Stimulated activated effector memory CD8-positive, alpha-beta T cell treated with anti-CD3 and anti-CD28 coated beads, Interleukin-12 subunit alpha, Interleukin-12 subunit beta, amount 100 ng/mL, for 72 hours (primary cell): ENCODE results near the gene ABLIM2.

Source experiments
- ATAC-seq: fragments of 150-1000 bp; cut with Tn5 transposase; 2 replicates; pipeline ENCODE4 v1.10.0; 2021
- DNase-seq, 2 donors: peaks; one replicate each; pipeline ENCODE4 v3.0.0; 2021 to 2022; ENCODE audit warnings: low spot score in 2 of 2
- H3K27ac Mint-ChIP-seq: one replicate; pipeline ENCODE4 v1.8.0; 2022; ENCODE audit warnings: mild to moderate bottlenecking, mixed read lengths
- H3K36me3 Mint-ChIP-seq: one replicate; pipeline ENCODE4 v1.8.0; 2022; ENCODE audit warnings: mild to moderate bottlenecking, mixed read lengths
- H3K4me1 Mint-ChIP-seq: one replicate; pipeline ENCODE4 v1.8.0; 2022; ENCODE audit warnings: mixed read lengths
- H3K4me3 Mint-ChIP-seq: one replicate; pipeline ENCODE4 v1.8.0; 2022; ENCODE audit warnings: mild to moderate bottlenecking, mixed read lengths
- H3K9me3 Mint-ChIP-seq: one replicate; pipeline ENCODE4 v1.8.0; 2022; ENCODE audit warnings: mixed read lengths

The ABLIM2 gene

DNA sequence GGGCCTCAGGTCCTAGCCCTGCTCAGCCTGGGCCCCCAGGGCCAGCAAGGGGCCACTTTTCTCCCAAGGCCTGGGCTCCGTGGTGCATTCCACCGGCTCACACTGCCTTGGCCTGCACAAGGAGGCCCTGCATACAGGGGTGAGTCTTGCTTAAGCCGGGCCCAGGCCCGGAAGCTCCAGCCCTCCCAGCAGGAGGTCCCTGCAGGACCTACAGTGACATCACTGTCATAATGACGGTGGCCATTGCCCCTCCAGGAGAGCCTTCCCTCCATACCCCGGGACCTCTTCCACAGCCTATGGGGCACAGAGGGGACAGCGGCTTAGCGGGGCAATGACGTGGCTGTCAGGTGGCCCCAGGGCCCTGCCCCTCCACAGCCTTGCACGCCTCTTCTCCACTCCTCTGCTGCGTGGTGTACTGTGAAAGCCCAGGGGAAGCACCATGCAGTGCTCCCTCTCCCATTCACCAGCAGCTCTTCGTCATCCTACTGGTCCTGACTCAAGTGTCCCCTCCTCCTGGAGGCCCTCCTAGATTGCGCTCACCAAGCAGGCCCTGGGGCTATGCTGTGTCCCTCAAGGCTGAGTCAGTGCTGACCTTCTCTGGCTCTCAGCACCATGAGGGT is 186.6 kb downstream of the ABLIM2 start:
- H3K9me3 Mint-ChIP-seq, result no peaks in the 10 kb centered on the region
- H3K36me3 Mint-ChIP-seq, result peaks cover 51% of the 10 kb centered on the region
- peak; percentile 20 for ATAC-seq
- peak overlapping the region; percentile 98 for H3K4me3 Mint-ChIP-seq
- peaks cover 84% of the 10 kb centered on the region for H3K4me1 Mint-ChIP-seq
- DNase-seq, result no peak
- peak overlapping the region; percentile 98 for H3K27ac Mint-ChIP-seq

DNA sequence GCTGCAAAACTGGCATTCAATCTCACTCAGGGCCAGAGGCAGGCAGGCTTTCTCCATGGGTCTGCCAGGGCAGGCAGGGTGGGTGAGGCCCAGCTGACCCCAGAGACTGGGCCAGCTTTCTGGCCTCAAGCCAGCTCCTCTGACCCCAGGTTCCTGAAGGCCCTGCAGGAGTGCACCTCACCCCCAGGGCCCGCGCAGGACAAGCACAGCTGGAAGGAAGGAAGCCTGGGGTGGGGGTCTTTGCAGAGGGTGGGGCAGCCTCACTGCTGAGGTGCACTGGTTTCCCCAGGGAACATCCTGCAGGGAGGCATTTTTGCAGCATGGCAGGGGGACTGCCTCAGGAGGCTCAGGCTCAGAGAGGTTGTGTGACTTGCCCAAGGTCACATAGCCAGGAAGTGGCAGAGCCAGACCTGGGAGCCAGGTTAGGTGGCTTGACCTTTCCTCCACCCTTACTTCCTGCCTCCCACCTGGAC is 187.4 kb downstream of the ABLIM2 start:
- H3K4me1 Mint-ChIP-seq, result peaks cover 87% of the 10 kb centered on the region
- H3K36me3 Mint-ChIP-seq, result peaks cover 51% of the 10 kb centered on the region
- H3K4me3 Mint-ChIP-seq, result peak overlapping the region; percentile 98
- H3K9me3 Mint-ChIP-seq, result no peaks in the 10 kb centered on the region
- ATAC-seq (no peak), DNase-seq (no peak)
- peak overlapping the region; percentile 98 for H3K27ac Mint-ChIP-seq

- Mint-ChIP-seq H3K9me3 (no peaks in the 10 kb centered on the region), H3K4me3 (peak overlapping the region; percentile 98), H3K4me1 (peaks cover 88% of the 10 kb centered on the region), H3K27ac (peak overlapping the region; percentile 98), H3K36me3 (peaks cover 51% of the 10 kb centered on the region)
- no peak for ATAC-seq
- DNase-seq, result no peak
Observed at GRCh38 chr4:7970361-7970946, 188.2 kb downstream of the ABLIM2 start.

GRCh38 chr4:7968262-7968896 is 190.2 kb downstream of the ABLIM2 start:
- peak overlapping the region; percentile 98 for H3K4me3 Mint-ChIP-seq
- H3K4me1 Mint-ChIP-seq, result peaks cover 88% of the 10 kb centered on the region
- H3K9me3 Mint-ChIP-seq, result no peaks in the 10 kb centered on the region
- peak overlapping the region; percentile 98 for H3K27ac Mint-ChIP-seq
- ATAC-seq (no peak), DNase-seq (no peak)
- H3K36me3 Mint-ChIP-seq, result peaks cover 39% of the 10 kb centered on the region

DNA sequence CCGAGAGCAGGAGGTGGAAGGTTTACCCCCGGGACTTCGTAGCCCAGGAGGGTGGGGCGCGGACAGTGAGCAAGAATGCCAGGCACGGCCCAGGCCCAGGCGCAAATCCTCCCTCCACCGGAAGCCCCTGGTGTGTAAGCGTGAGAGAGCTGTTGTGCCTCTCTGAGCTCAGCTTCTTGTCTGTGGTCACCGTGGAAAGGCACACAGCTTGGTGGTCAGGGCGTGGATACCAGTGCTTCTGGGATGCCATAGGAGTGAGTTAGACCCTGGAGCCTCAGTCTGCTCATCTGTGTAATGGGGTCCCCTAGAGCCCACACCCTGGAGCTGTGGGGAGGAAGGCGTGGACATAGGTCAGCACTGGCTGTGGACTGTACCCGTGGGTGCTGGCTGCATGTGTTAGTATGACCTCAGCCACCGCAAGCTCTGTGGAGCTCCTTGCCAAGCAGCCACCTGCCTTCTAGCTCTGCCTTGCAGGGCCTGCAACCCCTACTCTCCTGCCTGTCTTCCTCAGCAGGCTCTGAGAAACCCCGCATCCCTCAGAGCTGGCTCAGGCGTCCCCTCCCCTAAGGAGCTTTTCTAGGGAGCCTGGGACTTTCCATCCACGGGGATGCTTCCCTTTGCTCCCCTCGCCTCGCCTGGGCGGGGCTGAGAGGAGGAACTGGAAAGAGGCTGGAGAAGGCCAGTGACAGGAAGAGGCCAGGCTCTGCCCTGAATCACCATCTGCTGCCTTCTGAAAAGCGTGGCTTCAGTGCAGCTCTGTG is 190.9 kb downstream of the ABLIM2 start:
- peak overlapping the region; percentile 98 for H3K4me3 Mint-ChIP-seq
- no peaks in the 10 kb centered on the region for H3K9me3 Mint-ChIP-seq
- ATAC-seq (peak; percentile 6), DNase-seq (peak in 1 of 2 donors; percentile 67)
- peaks cover 32% of the 10 kb centered on the region for H3K36me3 Mint-ChIP-seq
- H3K27ac Mint-ChIP-seq, result peak overlapping the region; percentile 98
- H3K4me1 Mint-ChIP-seq, result peaks cover 88% of the 10 kb centered on the region

GRCh38 chr4:7967063-7967440 is 191.6 kb downstream of the ABLIM2 start:
- peak overlapping the region; percentile 98 for H3K4me3 Mint-ChIP-seq
- H3K9me3 Mint-ChIP-seq, result no peaks in the 10 kb centered on the region
- DNase-seq (no peak), ATAC-seq (no peak)
- H3K4me1 Mint-ChIP-seq, result peaks cover 86% of the 10 kb centered on the region
- H3K36me3 Mint-ChIP-seq, result peaks cover 25% of the 10 kb centered on the region
- peak overlapping the region; percentile 98 for H3K27ac Mint-ChIP-seq

GRCh38 chr4:7966281-7967062 is 192.1 kb downstream of the ABLIM2 start:
- peaks cover 20% of the 10 kb centered on the region for H3K36me3 Mint-ChIP-seq
- ATAC-seq (no peak), DNase-seq (no peak)
- peak overlapping the region; percentile 98 for H3K4me3 Mint-ChIP-seq
- peak overlapping the region; percentile 98 for H3K27ac Mint-ChIP-seq
- no peaks in the 10 kb centered on the region for H3K9me3 Mint-ChIP-seq
- peaks cover 80% of the 10 kb centered on the region for H3K4me1 Mint-ChIP-seq

- no peak for ATAC-seq
- H3K27ac Mint-ChIP-seq, result peak overlapping the region; percentile 87
Observed at GRCh38 chr4:7964890-7965662, 193.5 kb downstream of the ABLIM2 start.

GRCh38 chr4:7964459-7964858 is 194.2 kb downstream of the ABLIM2 start:
- peaks cover 77% of the 10 kb centered on the region for H3K4me1 Mint-ChIP-seq
- H3K4me3 Mint-ChIP-seq, result peak overlapping the region; percentile 47
- ATAC-seq, result peak; percentile 53
- peak in 1 of 2 donors; percentile 65 for DNase-seq
- peak overlapping the region; percentile 87 for H3K27ac Mint-ChIP-seq
- H3K9me3 Mint-ChIP-seq, result no peaks in the 10 kb centered on the region
- peaks cover 12% of the 10 kb centered on the region for H3K36me3 Mint-ChIP-seq

More at GRCh38 chr4:7964890-7965662, 193.5 kb downstream of the ABLIM2 start:
- Mint-ChIP-seq H3K9me3 (no peaks in the 10 kb centered on the region), H3K36me3 (peaks cover 19% of the 10 kb centered on the region), H3K4me1 (peaks cover 82% of the 10 kb centered on the region), H3K4me3 (peak overlapping the region; percentile 47)
- DNase-seq, result peak in 1 of 2 donors; percentile 72

- Mint-ChIP-seq H3K4me3 (no peak overlapping the region), H3K4me1 (peaks cover 81% of the 10 kb centered on the region), H3K36me3 (peaks cover 9% of the 10 kb centered on the region), H3K9me3 (no peaks in the 10 kb centered on the region), H3K27ac (no peak overlapping the region)
- DNase-seq (no peak), ATAC-seq (no peak)
Observed at GRCh38 chr4:7963691-7964090, 194.9 kb downstream of the ABLIM2 start.

DNA sequence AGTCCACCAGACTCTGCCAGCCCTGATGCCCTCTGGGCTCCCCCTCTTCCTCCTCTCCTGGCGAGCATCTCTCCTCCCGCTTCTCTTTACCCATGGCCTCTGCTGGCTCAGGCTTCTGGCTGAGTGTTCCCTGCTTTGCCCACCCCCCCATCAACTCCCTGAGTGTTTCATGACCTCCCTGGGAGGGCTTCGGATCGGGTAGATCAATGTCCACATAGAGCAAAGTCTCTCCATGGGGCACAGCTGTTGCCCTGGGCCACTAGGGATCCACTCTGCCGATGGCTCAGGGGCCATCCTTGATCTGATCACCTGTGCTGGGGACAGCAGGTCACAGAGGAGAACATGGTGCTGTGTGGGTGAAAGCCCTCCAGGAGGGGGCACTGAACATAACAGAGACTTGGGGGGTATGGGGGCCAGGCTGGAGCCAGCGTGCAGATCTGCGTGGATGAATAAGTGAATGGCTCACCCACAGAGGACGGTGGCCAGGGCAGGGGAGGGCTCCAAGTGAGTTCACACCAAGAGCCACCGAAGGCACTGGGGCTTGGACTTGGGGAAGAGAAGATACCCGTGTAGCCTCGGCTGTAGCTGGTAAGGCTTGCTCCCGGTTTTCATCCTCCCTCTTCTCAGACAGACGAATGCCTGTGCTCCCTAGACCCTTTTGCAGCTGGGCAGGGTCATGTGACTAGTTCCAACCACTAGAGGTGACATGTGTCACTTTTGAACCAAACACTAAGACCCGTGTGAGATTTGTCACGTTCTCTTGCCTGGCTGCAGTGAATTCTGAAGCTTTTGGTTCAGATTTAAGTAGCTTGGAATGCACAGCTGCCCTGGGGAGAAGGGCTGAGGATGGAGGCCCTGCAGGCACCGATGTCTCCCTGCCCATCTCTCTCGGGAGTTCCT is 195.8 kb downstream of the ABLIM2 start:
- H3K4me3 Mint-ChIP-seq, result peak overlapping the region; percentile 46
- no peak for DNase-seq
- H3K4me1 Mint-ChIP-seq, result peaks cover 73% of the 10 kb centered on the region
- peak overlapping the region; percentile 83 for H3K27ac Mint-ChIP-seq
- H3K36me3 Mint-ChIP-seq, result peaks cover 9% of the 10 kb centered on the region
- no peaks in the 10 kb centered on the region for H3K9me3 Mint-ChIP-seq
- ATAC-seq, result no peak

- no peaks in the 10 kb centered on the region for H3K9me3 Mint-ChIP-seq
- peaks cover 9% of the 10 kb centered on the region for H3K36me3 Mint-ChIP-seq
- peak; percentile 89 for ATAC-seq
- H3K4me1 Mint-ChIP-seq, result peaks cover 57% of the 10 kb centered on the region
- H3K4me3 Mint-ChIP-seq, result peak overlapping the region; percentile 21
- H3K27ac Mint-ChIP-seq, result peak overlapping the region; percentile 88
- DNase-seq, result peak; percentile 55 to 87
Observed at GRCh38 chr4:7960790-7961655, 197.6 kb downstream of the ABLIM2 start.
